Measurements from ENCODE around the gene UPF1. TPM values are rescaled to one million over a fixed set of nuclear protein-coding genes. Genes with fewer than 3 reads are reported as not detected.
A peak's percentile ranks its signal among the peaks of the same experiment; 100 is the strongest.

UPF1 gene
- total RNA-seq, 1 experiment from 2014 or later = 78.8 TPM

DNA sequence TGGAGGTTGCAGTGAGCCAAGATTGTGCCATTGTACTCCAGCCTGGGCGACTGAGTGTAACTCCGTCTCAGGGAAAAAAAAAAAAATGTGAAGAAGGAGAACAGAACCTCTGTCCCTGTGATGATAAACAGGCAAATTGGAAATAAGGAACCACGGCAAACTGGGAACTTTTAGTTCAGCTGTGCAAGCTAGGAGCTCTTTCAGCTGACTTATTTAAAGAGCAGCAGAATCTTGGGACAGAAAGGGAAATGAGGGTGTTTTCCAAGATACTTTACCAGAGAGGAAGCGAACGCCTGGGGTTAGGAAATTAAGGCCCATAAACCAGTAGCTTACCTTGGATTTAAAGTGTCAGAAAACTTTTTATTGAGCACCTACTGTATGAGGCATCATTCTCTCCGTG, 3.0 kb upstream of the UPF1 start:
- Histone ChIP-seq H3K79me2 (ENCODE audit: low read depth) (peaks cover 15% of the 10 kb centered on the region), H3K9me2 (ENCODE audit: insufficient read depth) (no peaks in the 10 kb centered on the region), H3K27me3 (ENCODE audit: insufficient read depth, low read depth) (no peaks in the 10 kb centered on the region), H4K20me1 (ENCODE audit: insufficient read depth) (peaks cover 13% of the 10 kb centered on the region), H3K4me2 (no peak overlapping the region), H2AFZ (no peak overlapping the region), H3K4me1 (replicated peaks; ENCODE audit: insufficient read depth) (peaks cover 2% of the 10 kb centered on the region; the same call in 1 of the 2 replicates), H3K4me3 (no peak overlapping the region), H3K27ac (no peak overlapping the region), H3F3A (ENCODE audit: insufficient read depth, low read depth) (peaks cover 2% of the 10 kb centered on the region; the same call in 1 of the 2 replicates), H3K9me3 (ENCODE audit: insufficient read depth, low read depth) (peaks cover 11% of the 10 kb centered on the region), H3K36me3 (ENCODE audit: low read depth) (no peaks in the 10 kb centered on the region)
- ChIA-PET POLR2A (ENCODE audit: unreplicated experiment) (no interaction called here), CTCF (no interaction called here)
- intact Hi-C loops (cut with micrococcal nuclease; ENCODE audit: unreplicated experiment) = no loop called here
- no peak for TF ChIP-seq CTCF (conservative IDR thresholded peaks at IDR 0.05)
- no peak for TF ChIP-seq EZH2 (IDR thresholded peaks at IDR 0.05; ENCODE audit: low read depth)
- BruUV-seq (replicated peaks) = no TSS peak
- DNase-seq = peak in 1 of 2 experiments; percentile 21

GRCh38 chr19:18830488-18830887, 1.3 kb upstream of the UPF1 start:
- CTCF ChIA-PET = interaction anchor here (0.5 to 0.6 kb wide), 2 partner anchors 227 to 830 kb away, joined by 3 to 10 read pairs; no protein-coding TSS in a partner anchor
- no peaks in the 10 kb centered on the region for H3K9me2 ChIP-seq (ENCODE audit: insufficient read depth)
- TF ChIP-seq CTCF (conservative IDR thresholded peaks at IDR 0.05) = no peak
- TF ChIP-seq EZH2 (IDR thresholded peaks at IDR 0.05; ENCODE audit: low read depth) = no peak
- no peak overlapping the region for H3K4me3 ChIP-seq
- no peak overlapping the region for H3K4me2 ChIP-seq
- peak in 1 of 2 experiments; percentile 9 for DNase-seq
- no peak overlapping the region for H3K27ac ChIP-seq
- BruUV-seq (replicated peaks) = no TSS peak
- intact Hi-C loops (cut with micrococcal nuclease; ENCODE audit: unreplicated experiment) = loop anchor here (5.0 kb wide), 2 partner anchors 153 to 243 kb away; partner anchors contain the start of gene REX1BD
- peaks cover 12% of the 10 kb centered on the region for H3K36me3 ChIP-seq (ENCODE audit: low read depth)
- peaks cover 8% of the 10 kb centered on the region; the same call in 1 of the 2 replicates for H3F3A ChIP-seq (ENCODE audit: insufficient read depth, low read depth)
- H3K27me3 ChIP-seq (ENCODE audit: insufficient read depth, low read depth) = no peaks in the 10 kb centered on the region
- H2AFZ ChIP-seq = no peak overlapping the region
- POLR2A ChIA-PET (ENCODE audit: unreplicated experiment) = no interaction called here
- peaks cover 19% of the 10 kb centered on the region for H3K4me1 ChIP-seq (replicated peaks; ENCODE audit: insufficient read depth)
- H3K79me2 ChIP-seq (ENCODE audit: low read depth) = peaks cover 32% of the 10 kb centered on the region
- H3K9me3 ChIP-seq (ENCODE audit: insufficient read depth, low read depth) = peaks cover 11% of the 10 kb centered on the region
- peaks cover 30% of the 10 kb centered on the region for H4K20me1 ChIP-seq (ENCODE audit: insufficient read depth)

- intact Hi-C loops (cut with micrococcal nuclease; ENCODE audit: unreplicated experiment) = loop anchor here (5.0 kb wide), 2 partner anchors 155 to 245 kb away; partner anchors contain the start of gene REX1BD
- H3K4me3 ChIP-seq = peak overlapping the region; percentile 95
- ChIA-PET POLR2A (ENCODE audit: unreplicated experiment) (interaction anchor here (0.5 to 0.6 kb wide), 3 partner anchors 46 to 244 kb away, joined by 3 to 7 read pairs (median 3); partner anchors contain the start of gene REX1BD), CTCF (no interaction called here)
- peaks cover 29% of the 10 kb centered on the region for H3K36me3 ChIP-seq (ENCODE audit: low read depth)
- H3K4me1 ChIP-seq (replicated peaks; ENCODE audit: insufficient read depth) = peaks cover 22% of the 10 kb centered on the region
- no peaks in the 10 kb centered on the region for H3K27me3 ChIP-seq (ENCODE audit: insufficient read depth, low read depth)
- TSS peak; percentile 31 for BruUV-seq (replicated peaks)
- H3F3A ChIP-seq (ENCODE audit: insufficient read depth, low read depth) = peaks cover 8% of the 10 kb centered on the region; the same call in 1 of the 2 replicates
- no peak overlapping the region; the same call in 1 of the 2 replicates for H2AFZ ChIP-seq
- peaks cover 53% of the 10 kb centered on the region for H3K79me2 ChIP-seq (ENCODE audit: low read depth)
- H3K27ac ChIP-seq = peak overlapping the region; percentile 7; the same call in 1 of the 2 replicates
- peak overlapping the region; percentile 100 for H3K4me2 ChIP-seq
- peaks cover 2% of the 10 kb centered on the region; the same call in 1 of the 2 replicates for H3K9me3 ChIP-seq (ENCODE audit: insufficient read depth, low read depth)
- DNase-seq = peak in 1 of 2 experiments; percentile 29
- TF ChIP-seq EZH2 (IDR thresholded peaks at IDR 0.05; ENCODE audit: low read depth) = no peak
- no peak; the same call in 1 of the 2 replicates for TF ChIP-seq CTCF (conservative IDR thresholded peaks at IDR 0.05)
- peaks cover 51% of the 10 kb centered on the region for H4K20me1 ChIP-seq (ENCODE audit: insufficient read depth)
- H3K9me2 ChIP-seq (ENCODE audit: insufficient read depth) = no peaks in the 10 kb centered on the region
Measured at GRCh38 chr19:18832306-18833140, 764 bp downstream of the UPF1 start.
